Measurements from ENCODE around the gene SOX1. TPM values are rescaled to one million over a fixed set of nuclear protein-coding genes. Genes with fewer than 3 reads are reported as not detected.

The SOX1 gene
- total and polyA plus RNA-seq, 9 of the 15 experiments (the other 6 are each of a cell fraction or from before 2014, with no cell fraction given), result not detected

DNA sequence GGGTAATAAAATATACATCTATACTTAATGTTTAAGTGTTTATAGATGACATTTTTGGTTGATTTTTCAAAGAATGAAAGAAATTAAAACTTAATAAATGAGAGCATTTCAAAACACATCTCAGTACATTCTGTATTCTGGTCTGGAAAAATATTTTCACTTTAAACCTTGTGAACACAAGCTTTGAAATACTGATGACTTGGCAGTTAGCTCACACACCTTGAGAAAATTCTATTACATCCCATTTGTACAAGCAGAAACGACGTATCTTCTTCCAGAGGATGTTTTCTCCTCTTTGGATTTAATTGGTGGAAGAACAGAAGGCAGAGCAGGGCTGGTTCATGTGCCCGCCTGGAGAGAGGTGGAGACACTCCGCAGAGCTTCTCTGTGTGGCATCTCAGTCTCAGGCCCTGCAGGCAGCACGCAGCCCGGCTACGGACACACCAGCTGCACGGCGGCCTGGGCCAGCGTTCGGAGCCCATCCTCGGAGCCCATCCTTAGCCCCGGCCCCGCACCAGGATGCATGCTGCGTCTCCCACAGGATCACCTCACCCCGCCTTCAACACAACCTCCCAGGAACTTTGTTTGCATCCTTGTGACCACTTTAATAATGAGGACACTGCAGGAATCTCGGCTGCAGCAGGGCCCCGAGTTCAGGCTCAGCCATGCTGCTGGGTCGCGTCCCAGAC lies 48.6 kb downstream of the SOX1 start:
- POLR2A ChIA-PET, result no interaction called here
- no peaks in the 10 kb centered on the region for H3K79me2 ChIP-seq (ENCODE audit: control insufficient read depth, insufficient read depth, low read length)
- H3K4me1 ChIP-seq (replicated peaks in 1 of 2; ENCODE audit: control insufficient read depth in 2 of 2, insufficient read depth in 2 of 2, low read length in 2 of 2), result no peaks in the 10 kb centered on the region
- TF ChIP-seq KAT2B (IDR thresholded peaks at IDR 0.05; ENCODE audit: low read depth, low read length) (no peak), ZNF316 (IDR thresholded peaks at IDR 0.05) (peak; percentile 44; the same call in 1 of the 2 replicates), EP400 (IDR thresholded peaks at IDR 0.05) (no peak)
- DNase-seq (ENCODE audit: extremely low read depth in 1 of 4, low spot score in 3 of 4) (no peak), ATAC-seq (no peak), FAIRE-seq (no peak)
- no peak overlapping the region for H3K27ac ChIP-seq (ENCODE audit: extremely low read depth, low read depth, low read length)
- H3K4me2 ChIP-seq (ENCODE audit: insufficient read depth, low read length), result no peak overlapping the region
- no peak overlapping the region for H2AFZ ChIP-seq (ENCODE audit: low read depth, low read length)
- no peaks in the 10 kb centered on the region for H3K9me1 ChIP-seq (ENCODE audit: control insufficient read depth, insufficient read depth, low read length)
- CTCF ChIA-PET (ENCODE audit: low intra/inter-chr PET ratio), result no interaction called here
- in situ Hi-C loops (cut with MboI) (no loop called here), intact Hi-C loops (cut with micrococcal nuclease) (no loop called here)
- H3K36me3 ChIP-seq (ENCODE audit: control insufficient read depth, insufficient read depth, low read length), result no peaks in the 10 kb centered on the region
- 0 out of 2 replicates have a peak, but pooled peaks cover 3% of the 10 kb centered on the region for H4K20me1 ChIP-seq (replicated peaks; ENCODE audit: control insufficient read depth, insufficient read depth, low read length)
- under 1% methylated on average over 18 of the region's 20 CpGs for WGBS (ENCODE audit: insufficient coverage, low coverage, missing lambda C conversion rate)
- H3K27me3 ChIP-seq (ENCODE audit: control insufficient read depth in 2 of 2, insufficient read depth in 2 of 2, low read length in 2 of 2), result peaks cover 4 to 49% of the 10 kb centered on the region in 2 experiments; a peak in 4 of 5 replicates
- H3K4me3 ChIP-seq, result no peak overlapping the region
- no TSS peak for BruUV-seq (replicated peaks)
- no peak overlapping the region for H3K9ac ChIP-seq (ENCODE audit: insufficient read depth in 1 of 2, low read depth in 2 of 2, low read length in 2 of 2)
- H3K9me3 ChIP-seq (replicated peaks; ENCODE audit: control insufficient read depth, insufficient read depth, low read depth, low read length), result no peaks in the 10 kb centered on the region

DNA sequence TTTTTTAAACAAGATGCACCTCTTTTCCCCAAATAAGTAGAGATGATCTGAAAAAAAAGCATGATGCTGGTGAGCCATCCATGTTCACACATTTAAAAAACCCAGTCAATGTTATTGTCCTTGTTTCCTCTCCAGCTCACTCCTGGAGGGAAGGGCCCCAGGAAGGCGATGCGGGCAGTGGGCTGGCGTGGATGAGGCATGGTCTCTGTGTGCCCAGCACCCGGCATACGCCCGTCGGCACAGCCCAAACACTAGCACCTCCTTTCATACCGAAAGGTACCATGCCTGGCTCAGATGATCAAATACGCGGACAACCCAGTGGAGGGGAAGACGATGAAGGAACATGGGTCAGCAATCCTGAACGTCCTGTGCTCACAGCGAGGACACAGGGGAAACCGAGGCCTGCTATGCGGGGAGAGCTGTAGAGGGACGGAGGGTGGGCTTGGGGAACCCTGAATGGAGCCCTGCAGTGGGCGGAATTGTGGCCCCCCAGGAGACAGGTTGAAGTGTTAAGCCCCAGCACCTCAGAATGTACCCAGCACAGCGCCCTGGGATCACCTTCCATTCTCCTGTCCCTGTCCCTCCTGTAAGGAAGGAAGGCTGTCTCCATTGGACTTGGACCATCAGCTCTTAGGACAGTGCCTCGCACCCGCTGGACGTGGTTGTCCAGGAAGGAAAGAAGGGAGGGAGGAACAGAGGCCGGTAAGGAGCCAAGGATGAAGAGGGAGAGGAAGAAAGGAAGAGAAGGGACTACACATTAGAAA lies 49.4 kb downstream of the SOX1 start:
- Histone ChIP-seq H3K27ac (ENCODE audit: extremely low read depth, low read depth, low read length) (no peak overlapping the region), H3K4me1 (replicated peaks in 1 of 2; ENCODE audit: control insufficient read depth in 2 of 2, insufficient read depth in 2 of 2, low read length in 2 of 2) (no peaks in the 10 kb centered on the region), H3K9ac (ENCODE audit: insufficient read depth in 1 of 2, low read depth in 2 of 2, low read length in 2 of 2) (no peak overlapping the region), H4K20me1 (replicated peaks; ENCODE audit: control insufficient read depth, insufficient read depth, low read length) (0 out of 2 replicates have a peak, but pooled peaks cover 3% of the 10 kb centered on the region), H3K9me1 (ENCODE audit: control insufficient read depth, insufficient read depth, low read length) (no peaks in the 10 kb centered on the region), H3K79me2 (ENCODE audit: control insufficient read depth, insufficient read depth, low read length) (no peaks in the 10 kb centered on the region), H3K36me3 (ENCODE audit: control insufficient read depth, insufficient read depth, low read length) (no peaks in the 10 kb centered on the region), H3K9me3 (replicated peaks; ENCODE audit: control insufficient read depth, insufficient read depth, low read depth, low read length) (no peaks in the 10 kb centered on the region), H3K4me2 (ENCODE audit: insufficient read depth, low read length) (no peak overlapping the region), H3K4me3 (no peak overlapping the region), H3K27me3 (ENCODE audit: control insufficient read depth in 2 of 2, insufficient read depth in 2 of 2, low read length in 2 of 2) (peaks cover 4 to 49% of the 10 kb centered on the region in 2 experiments; a peak in 4 of 5 replicates), H2AFZ (ENCODE audit: low read depth, low read length) (no peak overlapping the region)
- no peak for ATAC-seq
- intact Hi-C loops (cut with micrococcal nuclease), result no loop called here
- no peak for FAIRE-seq
- CTCF ChIA-PET (ENCODE audit: low intra/inter-chr PET ratio), result no interaction called here
- in situ Hi-C loops (cut with MboI), result no loop called here
- no peak for DNase-seq (ENCODE audit: extremely low read depth in 1 of 4, low spot score in 3 of 4)
- POLR2A ChIA-PET, result no interaction called here
- 0% methylated on average over 6 of the region's 22 CpGs for whole genome bisulfite sequencing (ENCODE audit: insufficient coverage, low coverage, missing lambda C conversion rate)
- BruUV-seq (replicated peaks), result no TSS peak
- TF ChIP-seq, protein P1, sequence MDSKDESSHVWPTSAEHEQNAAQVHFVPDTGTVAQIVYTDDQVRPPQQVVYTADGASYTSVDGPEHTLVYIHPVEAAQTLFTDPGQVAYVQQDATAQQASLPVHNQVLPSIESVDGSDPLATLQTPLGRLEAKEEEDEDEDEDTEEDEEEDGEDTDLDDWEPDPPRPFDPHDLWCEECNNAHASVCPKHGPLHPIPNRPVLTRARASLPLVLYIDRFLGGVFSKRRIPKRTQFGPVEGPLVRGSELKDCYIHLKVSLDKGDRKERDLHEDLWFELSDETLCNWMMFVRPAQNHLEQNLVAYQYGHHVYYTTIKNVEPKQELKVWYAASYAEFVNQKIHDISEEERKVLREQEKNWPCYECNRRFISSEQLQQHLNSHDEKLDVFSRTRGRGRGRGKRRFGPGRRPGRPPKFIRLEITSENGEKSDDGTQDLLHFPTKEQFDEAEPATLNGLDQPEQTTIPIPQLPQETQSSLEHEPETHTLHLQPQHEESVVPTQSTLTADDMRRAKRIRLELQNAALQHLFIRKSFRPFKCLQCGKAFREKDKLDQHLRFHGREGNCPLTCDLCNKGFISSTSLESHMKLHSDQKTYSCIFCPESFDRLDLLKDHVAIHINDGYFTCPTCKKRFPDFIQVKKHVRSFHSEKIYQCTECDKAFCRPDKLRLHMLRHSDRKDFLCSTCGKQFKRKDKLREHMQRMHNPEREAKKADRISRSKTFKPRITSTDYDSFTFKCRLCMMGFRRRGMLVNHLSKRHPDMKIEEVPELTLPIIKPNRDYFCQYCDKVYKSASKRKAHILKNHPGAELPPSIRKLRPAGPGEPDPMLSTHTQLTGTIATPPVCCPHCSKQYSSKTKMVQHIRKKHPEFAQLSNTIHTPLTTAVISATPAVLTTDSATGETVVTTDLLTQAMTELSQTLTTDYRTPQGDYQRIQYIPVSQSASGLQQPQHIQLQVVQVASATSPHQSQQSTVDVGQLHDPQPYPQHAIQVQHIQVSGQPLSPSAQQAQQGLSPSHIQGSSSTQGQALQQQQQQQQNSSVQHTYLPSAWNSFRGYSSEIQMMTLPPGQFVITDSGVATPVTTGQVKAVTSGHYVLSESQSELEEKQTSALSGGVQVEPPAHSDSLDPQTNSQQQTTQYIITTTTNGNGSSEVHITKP (IDR thresholded peaks at IDR 0.05; ENCODE audit: partially characterized antibody), result no peak
- TF ChIP-seq, protein P2, sequence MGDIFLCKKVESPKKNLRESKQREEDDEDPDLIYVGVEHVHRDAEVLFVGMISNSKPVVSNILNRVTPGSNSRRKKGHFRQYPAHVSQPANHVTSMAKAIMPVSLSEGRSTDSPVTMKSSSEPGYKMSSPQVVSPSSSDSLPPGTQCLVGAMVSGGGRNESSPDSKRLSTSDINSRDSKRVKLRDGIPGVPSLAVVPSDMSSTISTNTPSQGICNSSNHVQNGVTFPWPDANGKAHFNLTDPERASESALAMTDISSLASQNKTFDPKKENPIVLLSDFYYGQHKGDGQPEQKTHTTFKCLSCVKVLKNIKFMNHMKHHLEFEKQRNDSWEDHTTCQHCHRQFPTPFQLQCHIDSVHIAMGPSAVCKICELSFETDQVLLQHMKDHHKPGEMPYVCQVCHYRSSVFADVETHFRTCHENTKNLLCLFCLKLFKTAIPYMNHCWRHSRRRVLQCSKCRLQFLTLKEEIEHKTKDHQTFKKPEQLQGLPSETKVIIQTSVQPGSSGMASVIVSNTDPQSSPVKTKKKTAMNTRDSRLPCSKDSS (IDR thresholded peaks at IDR 0.05; ENCODE audit: low read depth, partially characterized antibody), result no peak
- TF ChIP-seq, protein P3, sequence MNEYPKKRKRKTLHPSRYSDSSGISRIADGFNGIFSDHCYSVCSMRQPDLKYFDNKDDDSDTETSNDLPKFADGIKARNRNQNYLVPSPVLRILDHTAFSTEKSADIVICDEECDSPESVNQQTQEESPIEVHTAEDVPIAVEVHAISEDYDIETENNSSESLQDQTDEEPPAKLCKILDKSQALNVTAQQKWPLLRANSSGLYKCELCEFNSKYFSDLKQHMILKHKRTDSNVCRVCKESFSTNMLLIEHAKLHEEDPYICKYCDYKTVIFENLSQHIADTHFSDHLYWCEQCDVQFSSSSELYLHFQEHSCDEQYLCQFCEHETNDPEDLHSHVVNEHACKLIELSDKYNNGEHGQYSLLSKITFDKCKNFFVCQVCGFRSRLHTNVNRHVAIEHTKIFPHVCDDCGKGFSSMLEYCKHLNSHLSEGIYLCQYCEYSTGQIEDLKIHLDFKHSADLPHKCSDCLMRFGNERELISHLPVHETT (CRISPR knock-in tag; conservative IDR thresholded peaks at IDR 0.05 in 1 of 2, IDR thresholded peaks at IDR 0.05 in 1 of 2), result no peak

Measured in K562 (cell line).